Sigmoid colon (tissue), 4 donors: ENCODE measurements around the gene CARS1.

Source experiments
- EP300 ChIP-seq, 4 donors: sonication (generic); formaldehyde crosslinking; IDR thresholded peaks; one replicate each; pipeline ENCODE4 v1.6.1; 2017; ENCODE audit warnings: antibody characterized with exemption in 4 of 4
- POLR2AphosphoS5 ChIP-seq, 4 donors: sonication (generic); formaldehyde crosslinking; IDR thresholded peaks; one replicate each; pipeline ENCODE4 v1.6.1; 2017; ENCODE audit warnings: antibody characterized with exemption in 4 of 4
- TF ChIP-seq, protein P1 (sequence below), 4 experiments: fragments of 450-650 bp in 3 of 4; fragments of 200-600 bp in 1 of 4; IDR thresholded peaks; one replicate each; pipeline ENCODE4 v1.5.1; 2016 to 2019; ENCODE audit warnings: antibody characterized with exemption in 4 of 4, mild to moderate bottlenecking in 3 of 4, moderate library complexity in 2 of 4

DNA sequence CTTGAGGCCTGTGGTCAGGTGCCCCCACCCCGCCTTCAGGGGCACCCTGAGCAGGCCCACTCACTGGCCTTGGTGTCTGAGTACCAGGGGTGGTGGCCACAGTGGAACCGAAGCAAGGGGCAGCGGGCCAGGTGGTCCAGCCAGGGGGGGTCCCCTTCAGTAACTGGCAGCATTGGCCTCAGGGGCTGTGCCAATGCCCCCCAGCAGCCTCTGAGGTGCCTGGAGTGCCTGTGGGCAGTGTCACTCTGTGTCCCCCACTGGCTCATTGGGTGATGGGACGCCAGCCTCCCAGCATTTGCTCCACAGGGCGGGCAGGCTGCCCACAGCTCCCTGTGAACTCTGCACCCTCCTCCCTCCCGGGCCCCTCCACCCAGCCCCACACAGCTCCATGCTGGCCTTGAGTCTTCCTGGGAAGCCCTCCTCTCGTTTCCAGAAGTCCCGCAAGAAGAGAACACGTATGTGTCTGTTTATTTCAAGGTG is 29.5 kb upstream of the CARS1 start:
- TF ChIP-seq, protein P1, sequence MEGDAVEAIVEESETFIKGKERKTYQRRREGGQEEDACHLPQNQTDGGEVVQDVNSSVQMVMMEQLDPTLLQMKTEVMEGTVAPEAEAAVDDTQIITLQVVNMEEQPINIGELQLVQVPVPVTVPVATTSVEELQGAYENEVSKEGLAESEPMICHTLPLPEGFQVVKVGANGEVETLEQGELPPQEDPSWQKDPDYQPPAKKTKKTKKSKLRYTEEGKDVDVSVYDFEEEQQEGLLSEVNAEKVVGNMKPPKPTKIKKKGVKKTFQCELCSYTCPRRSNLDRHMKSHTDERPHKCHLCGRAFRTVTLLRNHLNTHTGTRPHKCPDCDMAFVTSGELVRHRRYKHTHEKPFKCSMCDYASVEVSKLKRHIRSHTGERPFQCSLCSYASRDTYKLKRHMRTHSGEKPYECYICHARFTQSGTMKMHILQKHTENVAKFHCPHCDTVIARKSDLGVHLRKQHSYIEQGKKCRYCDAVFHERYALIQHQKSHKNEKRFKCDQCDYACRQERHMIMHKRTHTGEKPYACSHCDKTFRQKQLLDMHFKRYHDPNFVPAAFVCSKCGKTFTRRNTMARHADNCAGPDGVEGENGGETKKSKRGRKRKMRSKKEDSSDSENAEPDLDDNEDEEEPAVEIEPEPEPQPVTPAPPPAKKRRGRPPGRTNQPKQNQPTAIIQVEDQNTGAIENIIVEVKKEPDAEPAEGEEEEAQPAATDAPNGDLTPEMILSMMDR (IDR thresholded peaks at IDR 0.05): no peak
- no peak for TF ChIP-seq POLR2AphosphoS5 (IDR thresholded peaks at IDR 0.05)
- no peak for TF ChIP-seq EP300 (IDR thresholded peaks at IDR 0.05)
